Measurements from ENCODE around the gene VPS8.

VPS8 gene

GRCh38 chr3:184911570-184911969, 99.6 kb downstream of the VPS8 start:
- TF ChIP-seq CEBPB (IDR thresholded peaks at IDR 0.05) (no peak), ZBTB7A (IDR thresholded peaks at IDR 0.05; ENCODE audit: low read depth) (no peak), RAD21 (IDR thresholded peaks at IDR 0.05; ENCODE audit: low read depth) (no peak), TEAD4 (IDR thresholded peaks at IDR 0.05) (no peak), MAX (IDR thresholded peaks at IDR 0.05) (no peak), REST (IDR thresholded peaks at IDR 0.05; ENCODE audit: low read depth) (no peak), CREB1 (IDR thresholded peaks at IDR 0.05; ENCODE audit: low read depth) (no peak), EGR1 (IDR thresholded peaks at IDR 0.05) (no peak), EP300 (IDR thresholded peaks at IDR 0.05; ENCODE audit: borderline replicate concordance) (no peak)

- TF ChIP-seq REST (IDR thresholded peaks at IDR 0.05; ENCODE audit: low read depth) (no peak), EP300 (IDR thresholded peaks at IDR 0.05; ENCODE audit: borderline replicate concordance) (no peak), TCF12 (IDR thresholded peaks at IDR 0.05; ENCODE audit: low read depth) (no peak), CEBPB (IDR thresholded peaks at IDR 0.05) (no peak), EGR1 (IDR thresholded peaks at IDR 0.05) (no peak), CREB1 (IDR thresholded peaks at IDR 0.05; ENCODE audit: low read depth) (no peak), RAD21 (IDR thresholded peaks at IDR 0.05; ENCODE audit: low read depth) (no peak), TEAD4 (IDR thresholded peaks at IDR 0.05) (no peak), FOXM1 (IDR thresholded peaks at IDR 0.05; ENCODE audit: borderline replicate concordance, low read depth) (no peak), ZBTB7A (IDR thresholded peaks at IDR 0.05; ENCODE audit: low read depth) (no peak), TAF1 (IDR thresholded peaks at IDR 0.05; ENCODE audit: low read depth) (no peak), NFIC (IDR thresholded peaks at IDR 0.05) (no peak), USF1 (IDR thresholded peaks at IDR 0.05) (no peak), YY1 (IDR thresholded peaks at IDR 0.05; ENCODE audit: low read depth) (no peak), MAX (IDR thresholded peaks at IDR 0.05) (no peak)
Measured at GRCh38 chr3:184912163-184912562, 100.2 kb downstream of the VPS8 start.

GRCh38 chr3:184914628-184915027, 102.7 kb downstream of the VPS8 start:
- TF ChIP-seq CEBPB (IDR thresholded peaks at IDR 0.05) (no peak), REST (IDR thresholded peaks at IDR 0.05; ENCODE audit: low read depth) (no peak), ZBTB7A (IDR thresholded peaks at IDR 0.05; ENCODE audit: low read depth) (no peak), RAD21 (IDR thresholded peaks at IDR 0.05; ENCODE audit: low read depth) (no peak), TEAD4 (IDR thresholded peaks at IDR 0.05) (no peak), TCF12 (IDR thresholded peaks at IDR 0.05; ENCODE audit: low read depth) (no peak), EP300 (IDR thresholded peaks at IDR 0.05; ENCODE audit: borderline replicate concordance) (no peak), CREB1 (IDR thresholded peaks at IDR 0.05; ENCODE audit: low read depth) (no peak), EGR1 (IDR thresholded peaks at IDR 0.05) (no peak), FOXM1 (IDR thresholded peaks at IDR 0.05; ENCODE audit: borderline replicate concordance, low read depth) (no peak), NFIC (IDR thresholded peaks at IDR 0.05) (no peak), USF1 (IDR thresholded peaks at IDR 0.05) (no peak), TAF1 (IDR thresholded peaks at IDR 0.05; ENCODE audit: low read depth) (no peak), MAX (IDR thresholded peaks at IDR 0.05) (no peak), YY1 (IDR thresholded peaks at IDR 0.05; ENCODE audit: low read depth) (no peak)

GRCh38 chr3:184918750-184919149, 106.8 kb downstream of the VPS8 start:
- TF ChIP-seq CEBPB (IDR thresholded peaks at IDR 0.05), result no peak
- TF ChIP-seq EP300 (IDR thresholded peaks at IDR 0.05; ENCODE audit: borderline replicate concordance), result no peak
- TF ChIP-seq ZBTB7A (IDR thresholded peaks at IDR 0.05; ENCODE audit: low read depth), result no peak
